HepG2 (cell line): ENCODE data around the gene ZNF446. TPM values are rescaled to one million over a fixed set of nuclear protein-coding genes. Genes with fewer than 3 reads are reported as not detected.

Source experiments
- ATAC-seq: fragments of 200-7000 bp; cut with Tn5 transposase; 3 replicates; pipeline ENCODE4 v1.9.1; 2020; ENCODE audit warnings: mild to moderate bottlenecking, moderate library complexity
- BruUV-seq: library from RNA; stranded (reverse); fragments of 400-500 nt; replicated peaks from 2 replicates; lab custom pipeline; 2021; lab: Mats Ljungman, UMichigan
- CTCF ChIA-PET: fragments of 300-600 bp; formaldehyde crosslinking; extraction: SDS; loops from one replicate; lab custom pipeline; 2021; ENCODE audit warnings: low total read pairs, inconsistent platforms, low intra/inter-chr PET ratio; lab: Yijun Ruan, JAX
- POLR2A ChIA-PET: fragments of 350-600 bp; sonication (Branson Sonifier 250); formaldehyde crosslinking; loops from one replicate; lab custom pipeline; 2020; ENCODE audit warnings: antibody characterized with exemption, inconsistent platforms; lab: Yijun Ruan, JAX
- DNase-seq: peaks from one replicate; pipeline ENCODE4 v3.0.0-alpha.2; 2015; ENCODE audit warnings: low spot score
- FAIRE-seq: peaks from 3 replicates; lab custom pipeline; 2011; peaks lifted over from hg19 to GRCh38; lab: Jason Lieb, UNC
- H2AFZ ChIP-seq: one replicate; pipeline ENCODE4 v1.6.1; 2011; ENCODE audit warnings: low read length, inconsistent platforms
- H3K27ac ChIP-seq: fragments of 300-600 bp; 3 replicates; pipeline ENCODE4 v1.8.0; 2011; ENCODE audit warnings: mixed run types, mild to moderate bottlenecking, mixed read lengths, low read length, inconsistent platforms; ENCODE audit not compliant: insufficient read depth; ENCODE audit errors: extremely low read length
- H3K27me3 ChIP-seq, 2 experiments: fragments of 200-600 bp in 1 of 2; 2 replicates in 1 of 2; 3 replicates in 1 of 2; pipeline versions ENCODE4 v1.6.0 to v1.8.0; 2011; ENCODE audit warnings: low read length in 2 of 2, mild to moderate bottlenecking in 2 of 2, moderate library complexity in 2 of 2, inconsistent platforms in 1 of 2; ENCODE audit not compliant: insufficient read depth in 2 of 2, control insufficient read depth in 1 of 2
- H3K36me3 ChIP-seq, 2 experiments: fragments of 200-600 bp in 1 of 2; replicated peaks in 1 of 2; 2 replicates in 1 of 2; 3 replicates in 1 of 2; pipeline versions ENCODE4 v1.5.1 to v1.8.0; 2011; ENCODE audit warnings: low read length in 2 of 2, inconsistent platforms in 1 of 2; ENCODE audit not compliant: insufficient read depth in 2 of 2, control insufficient read depth in 1 of 2
- H3K4me1 ChIP-seq: 2 replicates; pipeline ENCODE4 v1.5.1; 2012; ENCODE audit warnings: low read length, inconsistent platforms; ENCODE audit not compliant: insufficient read depth
- H3K4me2 ChIP-seq: 2 replicates; pipeline ENCODE4 v1.6.0; 2011; ENCODE audit warnings: low read depth, low read length, inconsistent platforms
- H3K4me3 ChIP-seq, 3 experiments: fragments of 200-600 bp in 1 of 3; sonication (generic), shearing (Covaris generic) in 1 of 3; replicated peaks in 1 of 3; 2 replicates each; pipeline ENCODE4 v1.5.1; 2011 to 2016; ENCODE audit warnings: low read length in 3 of 3, inconsistent platforms in 2 of 3, low read depth in 2 of 3, mild to moderate bottlenecking in 2 of 3, control low read depth in 1 of 3, mixed read lengths in 1 of 3; ENCODE audit not compliant: insufficient read depth in 1 of 3
- H3K79me2 ChIP-seq: one replicate; pipeline ENCODE4 v1.6.1; 2011; ENCODE audit warnings: low read length, inconsistent platforms; ENCODE audit not compliant: insufficient read depth
- H3K9ac ChIP-seq: 2 replicates; pipeline ENCODE4 v1.6.0; 2011; ENCODE audit warnings: mild to moderate bottlenecking, low read depth, low read length, inconsistent platforms; ENCODE audit not compliant: insufficient read depth
- H3K9me3 ChIP-seq: 2 replicates; pipeline ENCODE4 v1.5.1; 2012; ENCODE audit warnings: mild to moderate bottlenecking, low read length
- H4K20me1 ChIP-seq: 2 replicates; pipeline ENCODE4 v1.6.0; 2011; ENCODE audit warnings: inconsistent platforms, mild to moderate bottlenecking, low read length, moderate library complexity; ENCODE audit not compliant: insufficient read depth
- NCOR1 ChIP-seq: fragments of 200-600 bp; sonication (generic); IDR thresholded peaks from 2 replicates; pipeline ENCODE4 v1.7.0; 2017; ENCODE audit warnings: antibody characterized with exemption, low read length, borderline replicate concordance
- POGZ ChIP-seq: sonication (generic); formaldehyde crosslinking; IDR thresholded peaks from 2 replicates; pipeline ENCODE4 v1.4.0; 2020; ENCODE audit warnings: mild to moderate bottlenecking, missing genetic modification reagents
- RAD21 ChIP-seq: fragments of 450-650 bp; formaldehyde crosslinking; IDR thresholded peaks from 2 replicates; pipeline ENCODE4 v1.5.0; 2020; ENCODE audit warnings: mild to moderate bottlenecking
- SATB2 ChIP-seq: sonication (generic); formaldehyde crosslinking; IDR thresholded peaks from 2 replicates; pipeline ENCODE4 v1.5.0; 2020; ENCODE audit warnings: missing genetic modification reagents
- SOX13 ChIP-seq, 3 experiments: fragments of 450-650 bp in 1 of 3; sonication (generic) in 1 of 3; formaldehyde crosslinking in 1 of 3; IDR thresholded peaks in 2 of 3; conservative IDR thresholded peaks in 1 of 3; 2 replicates each; pipeline versions ENCODE4 v1.5.0 to v1.6.1; 2016 to 2020; ENCODE audit warnings: antibody characterized with exemption in 1 of 3, mild to moderate bottlenecking in 1 of 3, missing compliant biosample characterization in 1 of 3, missing genetic modification reagents in 1 of 3, moderate library complexity in 1 of 3
- SRSF4 ChIP-seq: fragments of 200-400 bp; formaldehyde crosslinking; IDR thresholded peaks from one replicate; pipeline ENCODE4 v1.6.1; 2018; ENCODE audit warnings: mild to moderate bottlenecking, low read depth, low read length, moderate library complexity; ENCODE audit not compliant: poor library complexity, severe bottlenecking
- TAF1 ChIP-seq: sonication (generic); formaldehyde crosslinking; IDR thresholded peaks from 2 replicates; pipeline ENCODE4 v1.4.0; 2020; ENCODE audit warnings: missing genetic modification reagents
- ZMYM2 ChIP-seq: sonication (generic); formaldehyde crosslinking; IDR thresholded peaks from 2 replicates; pipeline ENCODE4 v1.8.0; 2022; ENCODE audit warnings: mild to moderate bottlenecking, missing genetic modification reagents
- ZMYM3 ChIP-seq: sonication (generic); formaldehyde crosslinking; IDR thresholded peaks from 2 replicates; pipeline ENCODE4 v1.5.1; 2020; ENCODE audit warnings: mild to moderate bottlenecking, missing genetic modification reagents
- ZNF781 ChIP-seq: sonication (generic); formaldehyde crosslinking; IDR thresholded peaks from 2 replicates; pipeline ENCODE4 v1.5.1; 2020; ENCODE audit warnings: borderline replicate concordance, mild to moderate bottlenecking, missing genetic modification reagents; ENCODE audit errors: not compliant biosample characterization
- ZSCAN21 ChIP-seq: sonication (generic); formaldehyde crosslinking; IDR thresholded peaks from 2 replicates; pipeline ENCODE4 v1.8.0; 2022; ENCODE audit warnings: mild to moderate bottlenecking, missing genetic modification reagents, moderate library complexity, borderline replicate concordance
- WGBS: methylation state at CpG from one replicate; pipeline ENCODE4 v1.1.6; 2017; ENCODE audit warnings: low lambda C conversion rate; 5-methylcytosine and 5-hydroxymethylcytosine counted together
- in situ Hi-C: cut with HindIII; loops from 2 replicates; pipeline ENCODE4 v1.10.0; 2017; ENCODE audit warnings: low pct_unique_long_range_greater_than_20kb; ENCODE audit not compliant: extremely low pct_ligation_motif_present
- intact Hi-C: fragments of 100-400 bp; cut with micrococcal nuclease; formaldehyde crosslinking; loops from one replicate; pipeline ENCODE4 v1.10.0; 2022; ENCODE audit not compliant: unreplicated experiment
- polyA plus RNA-seq, 8 experiments: library from polyadenylated mRNA; depleted of rRNA in 3 of 8; stranded (reverse) in 7 of 8; unstranded in 1 of 8; fragments of >200 nt; fragmentation: Illumina TruSeq in 4 of 8; extraction: Trizol in 4 of 8; gene quantifications; 2 replicates each; pipeline versions ENCODE4 v1.2.1 to v1.2.3, GENCODE V29; 2011 to 2016; ENCODE audit warnings: low read depth in 4 of 8, missing spikeins in 1 of 8, mixed read lengths in 1 of 8; ENCODE audit not compliant: insufficient read depth in 1 of 8
- total RNA-seq, 5 experiments: library from RNA; depleted of rRNA; stranded (reverse); fragments of >200 nt; fragmentation: Illumina TruSeq; extraction: Trizol; gene quantifications; 2 replicates each; pipeline ENCODE4 v1.2.3, GENCODE V29; 2016; ENCODE audit warnings: low read depth in 1 of 5
- TF ChIP-seq, protein P1 (sequence below), 2 experiments: sonication (generic) in 1 of 2; formaldehyde crosslinking in 1 of 2; IDR thresholded peaks; 2 replicates each; pipeline versions ENCODE4 v1.6.1 to v1.9.0; 2014 to 2022; ENCODE audit warnings: antibody characterized with exemption in 1 of 2, borderline replicate concordance in 1 of 2, inconsistent platforms in 1 of 2, low read depth in 1 of 2, missing genetic modification reagents in 1 of 2
- TF ChIP-seq, protein P2 (sequence below): sonication (generic); formaldehyde crosslinking; IDR thresholded peaks from 2 replicates; pipeline ENCODE4 v1.9.0; 2021; ENCODE audit warnings: missing genetic modification reagents, mild to moderate bottlenecking, borderline replicate concordance

Gene ZNF446
- total and polyA plus RNA-seq, 2 of the 13 experiments (the other 11 are each of a cell fraction or from before 2014, with no cell fraction given): 3.0 to 3.6 TPM

DNA sequence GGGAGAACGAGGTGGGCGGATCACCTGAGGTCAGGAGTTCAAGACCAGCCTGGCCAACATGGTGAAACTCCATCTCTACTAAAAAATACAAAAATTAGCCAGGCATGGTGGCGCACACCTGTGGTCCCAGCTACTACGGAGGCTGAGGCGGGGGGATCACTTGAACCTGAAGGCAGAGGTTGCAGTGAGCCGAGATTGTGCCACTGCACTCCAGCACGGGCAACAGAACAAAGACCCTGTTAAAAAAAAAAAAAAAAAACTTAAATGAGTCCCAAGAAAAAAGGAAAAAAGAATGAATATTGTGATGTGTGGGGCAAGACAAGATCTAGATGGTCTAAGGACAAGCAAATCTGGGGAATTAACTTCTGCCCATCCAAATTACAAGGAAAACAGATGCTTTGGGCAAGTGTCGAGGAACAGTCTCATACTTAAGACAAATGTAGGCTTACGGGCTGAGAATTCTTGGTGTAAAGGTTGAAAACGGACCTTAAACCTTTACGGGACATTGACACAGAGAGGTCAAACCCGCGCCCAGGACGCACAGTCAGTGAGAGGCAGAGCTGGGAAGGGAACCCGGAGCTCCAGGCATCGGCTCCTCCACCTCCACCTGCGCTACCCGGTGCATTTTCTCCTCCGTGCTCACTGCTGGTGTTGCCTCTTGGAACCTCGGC, 9.9 kb upstream of the ZNF446 start:
- H3K27ac ChIP-seq: no peak overlapping the region
- ATAC-seq: peak; percentile 36
- BruUV-seq: no TSS peak
- DNase-seq: no peak
- peak overlapping the region; percentile 41 to 86 (median 58); a peak in 5 of 6 replicates for H3K4me3 ChIP-seq
- H4K20me1 ChIP-seq: no peaks in the 10 kb centered on the region
- no peaks in the 10 kb centered on the region for H3K9me3 ChIP-seq
- H2AFZ ChIP-seq: peak overlapping the region; percentile 80
- in situ Hi-C loops (no loop called here), intact Hi-C loops (loop anchor here (2.0 to 5.0 kb wide), 4 partner anchors 15 to 139 kb away; partner anchors contain the start of genes ZBTB45, ZNF324B, ZNF584 and ZSCAN22)
- no peaks in the 10 kb centered on the region for H3K27me3 ChIP-seq
- 21% methylated on average over 20 of the region's 20 CpGs for WGBS
- FAIRE-seq: no peak
- H3K36me3 ChIP-seq: peaks cover 1 to 6% of the 10 kb centered on the region in 2 experiments; a peak in 2 of 5 replicates
- H3K4me1 ChIP-seq: peaks cover 24% of the 10 kb centered on the region
- ChIA-PET CTCF (no interaction called here), POLR2A (interaction anchor here (1.1 to 1.4 kb wide), 2 partner anchors 9 to 47 kb away, joined by 3 to 4 read pairs; no protein-coding TSS in a partner anchor)
- peak overlapping the region; percentile 56; the same call in 1 of the 2 replicates for H3K9ac ChIP-seq
- peaks cover 6% of the 10 kb centered on the region for H3K79me2 ChIP-seq
- peak overlapping the region; percentile 94 for H3K4me2 ChIP-seq
- TF ChIP-seq, protein P1, sequence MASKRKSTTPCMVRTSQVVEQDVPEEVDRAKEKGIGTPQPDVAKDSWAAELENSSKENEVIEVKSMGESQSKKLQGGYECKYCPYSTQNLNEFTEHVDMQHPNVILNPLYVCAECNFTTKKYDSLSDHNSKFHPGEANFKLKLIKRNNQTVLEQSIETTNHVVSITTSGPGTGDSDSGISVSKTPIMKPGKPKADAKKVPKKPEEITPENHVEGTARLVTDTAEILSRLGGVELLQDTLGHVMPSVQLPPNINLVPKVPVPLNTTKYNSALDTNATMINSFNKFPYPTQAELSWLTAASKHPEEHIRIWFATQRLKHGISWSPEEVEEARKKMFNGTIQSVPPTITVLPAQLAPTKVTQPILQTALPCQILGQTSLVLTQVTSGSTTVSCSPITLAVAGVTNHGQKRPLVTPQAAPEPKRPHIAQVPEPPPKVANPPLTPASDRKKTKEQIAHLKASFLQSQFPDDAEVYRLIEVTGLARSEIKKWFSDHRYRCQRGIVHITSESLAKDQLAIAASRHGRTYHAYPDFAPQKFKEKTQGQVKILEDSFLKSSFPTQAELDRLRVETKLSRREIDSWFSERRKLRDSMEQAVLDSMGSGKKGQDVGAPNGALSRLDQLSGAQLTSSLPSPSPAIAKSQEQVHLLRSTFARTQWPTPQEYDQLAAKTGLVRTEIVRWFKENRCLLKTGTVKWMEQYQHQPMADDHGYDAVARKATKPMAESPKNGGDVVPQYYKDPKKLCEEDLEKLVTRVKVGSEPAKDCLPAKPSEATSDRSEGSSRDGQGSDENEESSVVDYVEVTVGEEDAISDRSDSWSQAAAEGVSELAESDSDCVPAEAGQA (IDR thresholded peaks at IDR 0.05; ENCODE audit: low read depth): no peak
- TF ChIP-seq, protein P1 (CRISPR knock-in tag; IDR thresholded peaks at IDR 0.05; ENCODE audit: borderline replicate concordance): no peak
- TF ChIP-seq ZMYM3 (CRISPR knock-in tag) (peak; percentile 69; the same call in 1 of the 2 replicates), RAD21 (peak; percentile 32; the same call in 1 of the 2 replicates), ZMYM2 (CRISPR knock-in tag) (peak; percentile 37; the same call in 1 of the 2 replicates), ZNF781 (CRISPR knock-in tag) (no peak), NCOR1 (no peak), ZSCAN21 (no peak), SATB2 (CRISPR knock-in tag) (no peak), SRSF4 (no peak), TAF1 (CRISPR knock-in tag) (no peak), POGZ (CRISPR knock-in tag) (peak; percentile 27; the same call in 1 of the 2 replicates), SOX13 (IDR thresholded peaks at IDR 0.05) (no peak), SOX13 (CRISPR knock-in tag; conservative IDR thresholded peaks at IDR 0.05 in 1 of 2, IDR thresholded peaks at IDR 0.05 in 1 of 2) (no peak)
- TF ChIP-seq, protein P2, sequence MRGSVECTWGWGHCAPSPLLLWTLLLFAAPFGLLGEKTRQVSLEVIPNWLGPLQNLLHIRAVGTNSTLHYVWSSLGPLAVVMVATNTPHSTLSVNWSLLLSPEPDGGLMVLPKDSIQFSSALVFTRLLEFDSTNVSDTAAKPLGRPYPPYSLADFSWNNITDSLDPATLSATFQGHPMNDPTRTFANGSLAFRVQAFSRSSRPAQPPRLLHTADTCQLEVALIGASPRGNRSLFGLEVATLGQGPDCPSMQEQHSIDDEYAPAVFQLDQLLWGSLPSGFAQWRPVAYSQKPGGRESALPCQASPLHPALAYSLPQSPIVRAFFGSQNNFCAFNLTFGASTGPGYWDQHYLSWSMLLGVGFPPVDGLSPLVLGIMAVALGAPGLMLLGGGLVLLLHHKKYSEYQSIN (CRISPR knock-in tag): no peak
